Stromal cell of bone marrow (primary cell): Measurements from ENCODE around the gene ICOS.
A peak's percentile ranks its signal among the peaks of the same experiment; 100 is the strongest.
"Not testable (repeated sequence)": the region's sequence is repeated elsewhere in the genome, so short reads cannot be mapped to it uniquely, and the experiment has no call there.

Source experiments
- DNase-seq: peaks from one replicate; pipeline ENCODE4 v3.0.0-alpha.2; 2012; ENCODE audit warnings: low read depth

ICOS gene

GRCh38 chr2:203975912-203976311 lies 39.3 kb downstream of the ICOS start:
- DNase-seq: no peak

GRCh38 chr2:203982276-203982675 lies 45.7 kb downstream of the ICOS start:
- DNase-seq: no peak

GRCh38 chr2:203983064-203983715 lies 46.6 kb downstream of the ICOS start:
- no peak for DNase-seq

GRCh38 chr2:203985978-203986377 lies 49.4 kb downstream of the ICOS start:
- DNase-seq: not testable (repeated sequence)

- no peak for DNase-seq
These were observed 51.4 kb downstream of the ICOS start for GRCh38 chr2:203987959-203988358.

- no peak for DNase-seq
These were observed 52.1 kb downstream of the ICOS start for GRCh38 chr2:203988500-203989260.

- no peak for DNase-seq
These were observed 53.0 kb downstream of the ICOS start for GRCh38 chr2:203989521-203989920.

- no peak for DNase-seq
These were observed 55.9 kb downstream of the ICOS start for GRCh38 chr2:203992509-203992908.

- DNase-seq: no peak
These were observed 56.4 kb downstream of the ICOS start for GRCh38 chr2:203993011-203993410.

- DNase-seq: no peak
These were observed 57.0 kb downstream of the ICOS start for GRCh38 chr2:203993560-203993959.

- no peak for DNase-seq
These were observed 58.2 kb downstream of the ICOS start for GRCh38 chr2:203994735-203995134.

GRCh38 chr2:203996692-203997091 lies 60.1 kb downstream of the ICOS start:
- DNase-seq: no peak

- no peak for DNase-seq
These were observed 60.9 kb downstream of the ICOS start for GRCh38 chr2:203997481-203997880.

- peak; percentile 84 for DNase-seq
These were observed 61.6 kb downstream of the ICOS start for GRCh38 chr2:203997980-203998809.

- DNase-seq: no peak
These were observed 63.3 kb downstream of the ICOS start for GRCh38 chr2:203999835-204000234.

GRCh38 chr2:204000446-204000845 lies 63.9 kb downstream of the ICOS start:
- no peak for DNase-seq

- DNase-seq: no peak
These were observed 66.9 kb downstream of the ICOS start for GRCh38 chr2:204003276-204003990.

GRCh38 chr2:204004912-204005311 lies 68.3 kb downstream of the ICOS start:
- no peak for DNase-seq

- DNase-seq: no peak
These were observed 69.6 kb downstream of the ICOS start for GRCh38 chr2:204005940-204006721.

- no peak for DNase-seq
These were observed 71.8 kb downstream of the ICOS start for GRCh38 chr2:204008352-204008751.
